Type B pancreatic cell (in vitro differentiated cells): Measurements from ENCODE around the gene CCDC9B. TPM values are rescaled to one million over a fixed set of nuclear protein-coding genes. Genes with fewer than 3 reads are reported as not detected.

Source experiments
- DNase-seq: peaks from one replicate; pipeline ENCODE4 v3.0.0; 2021; ENCODE audit warnings: mixed read lengths; ENCODE audit not compliant: unreplicated experiment; ENCODE audit errors: extremely low spot score
- H3K27ac Mint-ChIP-seq: 2 replicates; pipeline ENCODE4 v1.8.0; 2021; ENCODE audit warnings: mild to moderate bottlenecking, mixed read lengths
- H3K27me3 Mint-ChIP-seq: 2 replicates; pipeline ENCODE4 v1.8.0; 2021; ENCODE audit warnings: mixed read lengths
- H3K36me3 Mint-ChIP-seq: 2 replicates; pipeline ENCODE4 v1.8.0; 2021; ENCODE audit warnings: mixed read lengths
- H3K4me1 Mint-ChIP-seq: one replicate; pipeline ENCODE4 v1.8.0; 2021; ENCODE audit warnings: mixed read lengths; ENCODE audit not compliant: unreplicated experiment
- H3K4me3 Mint-ChIP-seq: 2 replicates; pipeline ENCODE4 v1.8.0; 2021; ENCODE audit warnings: mild to moderate bottlenecking, mixed read lengths
- H3K9me3 Mint-ChIP-seq: 2 replicates; pipeline ENCODE4 v1.8.0; 2021; ENCODE audit warnings: mixed read lengths
- total RNA-seq: library from RNA; stranded (reverse); gene quantifications from 2 replicates; pipeline ENCODE4 v1.2.1, GENCODE V29; 2021; ENCODE audit warnings: low replicate concordance
- TF ChIP-seq, protein P1 (sequence below): fragments of 200-600 bp; sonication (generic); conservative IDR thresholded peaks from 2 replicates; pipeline ENCODE4 v1.5.0; 2021; ENCODE audit warnings: antibody characterized with exemption, mild to moderate bottlenecking

Gene CCDC9B
- total RNA-seq, 1 donor from 2014 or later = 2.4 TPM

DNA sequence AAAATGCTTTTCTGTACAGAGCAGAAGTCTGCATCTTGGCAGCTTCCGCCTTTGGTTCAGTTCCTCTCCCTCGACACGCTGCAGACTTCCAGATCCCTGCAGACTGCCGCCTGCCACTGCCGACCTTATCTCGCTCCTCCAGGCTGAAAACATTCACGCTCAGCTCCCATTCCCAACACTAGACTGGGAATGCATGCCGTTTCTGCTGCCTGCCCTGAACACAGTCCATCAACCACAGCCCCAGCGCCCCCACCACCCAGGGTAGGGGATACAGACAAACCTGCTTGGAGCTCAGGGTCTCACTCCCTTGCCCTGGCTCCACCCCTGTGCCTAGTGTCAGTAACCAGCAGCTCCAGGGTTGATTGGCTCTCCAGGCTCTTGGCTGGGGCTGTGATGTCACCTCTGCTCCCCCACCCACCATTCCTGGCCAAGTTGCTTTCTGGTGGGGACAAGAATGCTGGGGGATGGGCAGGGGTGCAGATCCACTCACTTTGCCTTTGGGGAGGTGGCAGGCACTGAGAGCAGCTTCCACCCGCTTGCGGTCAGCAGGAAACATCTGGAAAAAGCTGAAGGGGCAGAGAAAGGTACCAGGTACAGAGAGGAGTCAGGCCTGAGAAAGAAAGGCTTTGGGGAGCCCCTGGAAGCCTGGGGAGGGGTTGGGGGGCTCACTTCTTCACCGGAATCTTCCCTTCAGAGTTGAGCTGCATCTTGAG lies 39.1 kb downstream of the CCDC9B start:
- TF ChIP-seq, protein P1, sequence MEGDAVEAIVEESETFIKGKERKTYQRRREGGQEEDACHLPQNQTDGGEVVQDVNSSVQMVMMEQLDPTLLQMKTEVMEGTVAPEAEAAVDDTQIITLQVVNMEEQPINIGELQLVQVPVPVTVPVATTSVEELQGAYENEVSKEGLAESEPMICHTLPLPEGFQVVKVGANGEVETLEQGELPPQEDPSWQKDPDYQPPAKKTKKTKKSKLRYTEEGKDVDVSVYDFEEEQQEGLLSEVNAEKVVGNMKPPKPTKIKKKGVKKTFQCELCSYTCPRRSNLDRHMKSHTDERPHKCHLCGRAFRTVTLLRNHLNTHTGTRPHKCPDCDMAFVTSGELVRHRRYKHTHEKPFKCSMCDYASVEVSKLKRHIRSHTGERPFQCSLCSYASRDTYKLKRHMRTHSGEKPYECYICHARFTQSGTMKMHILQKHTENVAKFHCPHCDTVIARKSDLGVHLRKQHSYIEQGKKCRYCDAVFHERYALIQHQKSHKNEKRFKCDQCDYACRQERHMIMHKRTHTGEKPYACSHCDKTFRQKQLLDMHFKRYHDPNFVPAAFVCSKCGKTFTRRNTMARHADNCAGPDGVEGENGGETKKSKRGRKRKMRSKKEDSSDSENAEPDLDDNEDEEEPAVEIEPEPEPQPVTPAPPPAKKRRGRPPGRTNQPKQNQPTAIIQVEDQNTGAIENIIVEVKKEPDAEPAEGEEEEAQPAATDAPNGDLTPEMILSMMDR = no peak
- no peak for DNase-seq
- Mint-ChIP-seq H3K4me3 (peak overlapping the region; percentile 18), H3K4me1 (peaks cover 6% of the 10 kb centered on the region), H3K9me3 (no peaks in the 10 kb centered on the region), H3K36me3 (no peaks in the 10 kb centered on the region), H3K27me3 (peaks cover 23% of the 10 kb centered on the region), H3K27ac (no peak overlapping the region)

DNA sequence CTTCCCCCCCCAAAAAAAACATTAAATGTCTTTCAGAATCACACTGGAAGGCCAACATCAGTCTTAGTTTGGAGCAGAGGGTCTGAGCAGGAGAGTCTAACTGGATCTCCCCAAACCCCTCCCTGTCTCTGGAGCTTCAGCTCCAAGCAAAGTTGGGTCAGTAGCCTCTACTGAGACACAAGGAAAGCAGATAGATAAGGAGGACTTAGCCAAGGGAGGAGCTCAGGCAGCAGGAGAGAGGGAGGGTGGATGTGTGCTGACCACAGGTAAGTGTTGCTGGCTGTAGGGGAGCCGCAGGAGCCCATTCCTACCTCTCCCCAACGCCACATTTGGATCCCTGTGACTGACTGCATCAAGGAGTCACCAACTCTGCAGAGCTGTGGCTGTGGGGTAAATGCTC lies 40.0 kb downstream of the CCDC9B start:
- TF ChIP-seq, protein P1 = no peak
- no peaks in the 10 kb centered on the region for H3K36me3 Mint-ChIP-seq
- no peaks in the 10 kb centered on the region for H3K9me3 Mint-ChIP-seq
- peaks cover 26% of the 10 kb centered on the region for H3K27me3 Mint-ChIP-seq
- no peak for DNase-seq
- H3K27ac Mint-ChIP-seq = no peak overlapping the region
- no peak overlapping the region for H3K4me3 Mint-ChIP-seq
- peaks cover 10% of the 10 kb centered on the region for H3K4me1 Mint-ChIP-seq

DNA sequence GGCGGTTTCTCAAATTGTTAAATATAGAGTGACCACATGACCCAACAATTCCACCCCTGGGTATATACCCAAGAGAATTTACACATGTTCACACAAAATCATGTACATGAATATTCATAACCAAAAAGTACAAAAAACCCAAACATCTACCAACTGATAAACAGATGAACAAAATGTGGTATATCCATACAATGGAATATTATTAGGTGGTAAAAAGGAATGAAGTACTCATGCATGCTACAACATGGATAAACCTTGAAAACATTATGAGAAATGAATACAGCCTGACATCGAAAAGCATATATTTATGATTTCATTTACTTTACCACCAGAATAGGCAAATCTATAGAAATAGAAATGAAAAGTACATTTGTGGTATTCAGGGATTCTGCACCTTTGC lies 40.4 kb downstream of the CCDC9B start:
- Mint-ChIP-seq H3K27me3 (peaks cover 29% of the 10 kb centered on the region), H3K27ac (no peak overlapping the region), H3K9me3 (no peaks in the 10 kb centered on the region), H3K36me3 (no peaks in the 10 kb centered on the region), H3K4me1 (peaks cover 13% of the 10 kb centered on the region), H3K4me3 (no peak overlapping the region)
- TF ChIP-seq, protein P1 = no peak
- no peak for DNase-seq

DNA sequence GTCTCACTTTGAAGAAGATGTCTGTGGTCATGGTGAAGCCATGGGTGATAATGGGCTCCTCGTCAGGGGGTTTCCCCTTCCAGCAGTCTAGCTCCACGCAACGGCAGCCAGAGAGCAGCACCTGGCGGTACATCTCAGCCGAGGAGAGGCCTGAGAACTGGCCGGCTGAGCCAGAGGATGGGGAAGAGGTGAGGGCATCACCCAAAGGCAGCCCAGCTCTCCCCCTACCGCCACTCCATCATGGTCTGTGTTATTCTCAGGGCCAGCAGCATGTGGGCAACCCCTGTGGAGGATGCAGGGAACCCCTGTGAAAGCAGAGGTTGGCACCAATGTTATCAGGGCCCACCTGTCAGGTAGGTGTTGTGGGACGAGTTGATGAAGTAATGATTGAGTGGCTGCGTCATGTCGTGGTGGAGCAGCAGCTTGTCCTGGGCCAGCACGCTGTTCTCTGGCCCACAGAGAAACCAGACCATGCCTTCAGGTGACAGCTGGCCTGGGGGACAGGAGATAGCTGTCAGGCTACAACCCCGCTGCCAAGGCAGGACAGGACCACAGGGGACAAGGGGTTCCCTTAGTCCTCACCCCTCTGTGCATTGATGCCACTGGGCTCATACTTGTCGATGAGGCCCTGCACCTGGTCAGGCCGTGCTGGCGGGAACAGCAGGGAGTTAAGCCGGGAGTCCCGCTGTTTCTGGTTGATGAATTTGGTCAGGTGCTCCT lies 42.4 kb downstream of the CCDC9B start:
- Mint-ChIP-seq H3K4me3 (no peak overlapping the region), H3K9me3 (no peaks in the 10 kb centered on the region), H3K27ac (no peak overlapping the region), H3K27me3 (peaks cover 22% of the 10 kb centered on the region), H3K36me3 (no peaks in the 10 kb centered on the region), H3K4me1 (peaks cover 14% of the 10 kb centered on the region)
- DNase-seq = no peak
- TF ChIP-seq, protein P1 = no peak

DNA sequence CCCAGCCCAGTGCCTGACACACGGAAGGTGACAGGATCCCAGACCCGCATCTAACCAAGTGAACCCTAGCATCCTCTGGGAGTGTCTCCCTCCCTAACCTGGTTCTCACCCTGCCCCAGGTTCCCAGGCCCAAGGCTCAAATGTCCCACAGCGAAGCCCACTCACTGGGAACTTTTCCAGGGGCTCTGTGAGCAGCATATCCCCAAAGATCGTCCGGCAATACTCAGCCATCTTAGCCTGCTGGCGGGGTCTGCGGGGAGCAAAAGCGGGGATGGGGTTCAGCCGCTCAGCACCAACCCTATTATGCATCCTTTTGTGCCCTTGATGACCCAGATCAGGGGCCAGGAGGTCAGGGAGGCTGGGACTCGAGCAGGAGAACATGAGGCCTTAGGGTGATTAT lies 43.4 kb downstream of the CCDC9B start:
- Mint-ChIP-seq H3K36me3 (no peaks in the 10 kb centered on the region), H3K27me3 (peaks cover 29% of the 10 kb centered on the region), H3K4me1 (peaks cover 14% of the 10 kb centered on the region), H3K4me3 (no peak overlapping the region), H3K9me3 (no peaks in the 10 kb centered on the region), H3K27ac (no peak overlapping the region)
- TF ChIP-seq, protein P1 = no peak
- no peak for DNase-seq
